Testis (tissue), 2 donors: ENCODE data around the gene GPD1.

Source experiments
- CTCF ChIP-seq, 3 experiments: fragments of 450-650 bp in 2 of 3; fragments of 200-600 bp in 1 of 3; sonication (generic) in 1 of 3; IDR thresholded peaks; one replicate each; pipeline ENCODE4 v1.5.1; 2016 to 2019; ENCODE audit warnings: antibody characterized with exemption in 3 of 3, mild to moderate bottlenecking in 2 of 3, moderate library complexity in 1 of 3
- POLR2A ChIP-seq: fragments of 450-650 bp; IDR thresholded peaks from one replicate; pipeline ENCODE4 v1.6.1; 2017; ENCODE audit warnings: antibody characterized with exemption, mild to moderate bottlenecking, moderate library complexity

- no peak for TF ChIP-seq CTCF (IDR thresholded peaks at IDR 0.05)
- no peak for TF ChIP-seq POLR2A
These were observed 2.2 kb downstream of the GPD1 start for GRCh38 chr12:50105913-50106450.
